Activated CD8-positive, alpha-beta memory T cell treated with anti-CD3 and anti-CD28 coated beads, Interleukin-2, amount 10 ng/mL, durations not matched to agents 7 days and 5 days (primary cell): ENCODE data around the gene SMG6. TPM values are rescaled to one million over a fixed set of nuclear protein-coding genes. Genes with fewer than 3 reads are reported as not detected.

Source experiments
- ATAC-seq: fragments of 150-1000 bp; cut with Tn5 transposase; one replicate; pipeline ENCODE4 v1.10.0; 2021; ENCODE audit warnings: moderate library complexity
- CTCF ChIA-PET: fragments of 350-600 bp; sonication (Branson Sonifier 250); formaldehyde crosslinking; loops from one replicate; lab custom pipeline; 2021; ENCODE audit warnings: antibody characterized with exemption; lab: Charles Lee
- DNase-seq: peaks from one replicate; pipeline ENCODE4 v3.0.0-alpha.2; 2020
- H3K27ac Mint-ChIP-seq: one replicate; pipeline ENCODE4 v1.8.0; 2021; ENCODE audit warnings: mild to moderate bottlenecking, mixed read lengths
- H3K27me3 Mint-ChIP-seq: one replicate; pipeline ENCODE4 v1.8.0; 2021; ENCODE audit warnings: mixed read lengths
- H3K36me3 Mint-ChIP-seq: one replicate; pipeline ENCODE4 v1.8.0; 2021; ENCODE audit warnings: mild to moderate bottlenecking, mixed read lengths
- H3K4me1 Mint-ChIP-seq: one replicate; pipeline ENCODE4 v1.8.0; 2021; ENCODE audit warnings: mixed read lengths
- H3K4me3 Mint-ChIP-seq: one replicate; pipeline ENCODE4 v1.8.0; 2021; ENCODE audit warnings: mild to moderate bottlenecking, moderate library complexity, mixed read lengths
- H3K9me3 Mint-ChIP-seq: one replicate; pipeline ENCODE4 v1.8.0; 2022; ENCODE audit warnings: low read depth, mixed read lengths
- total RNA-seq, 2 experiments: library from RNA; stranded (reverse); gene quantifications; one replicate each; pipeline ENCODE4 v1.2.3, GENCODE V29; 2021

Gene SMG6
- total RNA-seq, 2 experiments from 2014 or later, result 46.7 to 60.9 TPM

DNA sequence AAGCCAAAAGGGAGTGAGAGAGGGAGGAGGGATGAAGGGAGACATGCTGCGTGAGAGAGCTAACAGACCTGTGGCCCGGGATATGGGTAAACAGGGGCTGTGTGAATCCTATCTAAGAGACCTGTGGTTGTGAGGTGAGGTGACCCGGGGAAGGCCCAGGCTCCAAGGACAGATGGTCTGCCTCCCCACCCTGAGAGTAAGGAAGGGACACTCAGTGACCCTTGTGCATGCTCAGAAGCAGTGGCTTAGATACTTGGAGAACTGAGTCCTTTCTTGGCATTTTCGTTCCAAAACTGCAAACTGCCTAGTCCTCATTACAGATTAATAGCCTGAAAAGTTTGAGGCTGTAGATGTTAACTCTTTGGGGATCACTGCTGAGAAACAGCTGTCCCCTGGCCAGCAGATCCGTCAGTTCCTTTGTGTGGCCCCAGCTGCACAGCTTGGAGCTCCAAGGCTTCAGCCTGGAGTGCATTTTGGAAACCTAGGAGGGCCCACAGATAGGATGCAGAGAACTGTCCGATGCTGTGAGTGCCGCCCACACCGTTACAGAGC lies 121.6 kb downstream of the SMG6 start:
- peaks cover 20% of the 10 kb centered on the region for H3K36me3 Mint-ChIP-seq
- H3K4me1 Mint-ChIP-seq, result peaks cover 15% of the 10 kb centered on the region
- no peaks in the 10 kb centered on the region for H3K27me3 Mint-ChIP-seq
- no peaks in the 10 kb centered on the region for H3K9me3 Mint-ChIP-seq
- H3K4me3 Mint-ChIP-seq, result no peak overlapping the region
- H3K27ac Mint-ChIP-seq, result no peak overlapping the region
- CTCF ChIA-PET, result interaction anchor here (1.7 to 2.1 kb wide), 2 partner anchors 63 to 124 kb away, joined by 6 to 7 read pairs; no protein-coding TSS in a partner anchor
- no peak for DNase-seq
- ATAC-seq, result no peak

DNA sequence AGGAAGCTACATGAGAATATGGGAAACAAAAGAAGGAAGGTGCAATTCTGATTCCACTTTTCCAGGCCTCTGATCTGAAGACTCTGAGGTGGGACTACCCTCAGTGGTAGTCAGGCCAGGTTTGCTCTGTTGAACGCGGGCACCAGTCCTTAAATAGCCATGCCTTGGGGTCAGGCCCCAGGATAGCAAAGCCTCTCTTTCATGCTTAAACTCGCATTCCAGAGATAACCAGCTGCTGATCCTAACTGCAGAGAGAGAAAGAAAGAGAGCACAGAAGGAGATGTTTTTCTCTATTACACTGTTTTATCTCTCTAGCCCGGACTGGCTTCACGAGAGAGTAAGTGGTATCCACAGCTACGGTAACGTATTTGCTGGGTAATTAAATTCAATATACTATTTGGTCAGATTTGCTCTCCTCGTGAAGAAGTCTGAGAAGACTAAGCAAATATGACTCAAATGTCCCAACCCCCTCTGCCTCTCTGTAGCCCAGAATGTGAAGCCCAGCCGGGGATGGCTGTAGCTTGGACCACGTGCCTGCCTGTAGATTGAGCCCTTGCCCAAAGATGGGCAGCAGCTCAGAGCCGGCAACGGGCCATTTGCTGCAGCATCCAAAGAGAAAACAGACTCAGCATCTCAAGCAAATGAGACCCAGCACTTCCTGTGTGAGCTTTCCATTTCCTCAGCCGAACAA lies 122.2 kb downstream of the SMG6 start:
- no peaks in the 10 kb centered on the region for H3K27me3 Mint-ChIP-seq
- H3K36me3 Mint-ChIP-seq, result peaks cover 20% of the 10 kb centered on the region
- no peaks in the 10 kb centered on the region for H3K9me3 Mint-ChIP-seq
- CTCF ChIA-PET, result interaction anchor here (1.7 to 2.1 kb wide), 2 partner anchors 64 to 123 kb away, joined by 6 to 7 read pairs; no protein-coding TSS in a partner anchor
- H3K4me3 Mint-ChIP-seq, result no peak overlapping the region
- ATAC-seq, result no peak
- H3K27ac Mint-ChIP-seq, result no peak overlapping the region
- DNase-seq, result no peak
- peaks cover 21% of the 10 kb centered on the region for H3K4me1 Mint-ChIP-seq

DNA sequence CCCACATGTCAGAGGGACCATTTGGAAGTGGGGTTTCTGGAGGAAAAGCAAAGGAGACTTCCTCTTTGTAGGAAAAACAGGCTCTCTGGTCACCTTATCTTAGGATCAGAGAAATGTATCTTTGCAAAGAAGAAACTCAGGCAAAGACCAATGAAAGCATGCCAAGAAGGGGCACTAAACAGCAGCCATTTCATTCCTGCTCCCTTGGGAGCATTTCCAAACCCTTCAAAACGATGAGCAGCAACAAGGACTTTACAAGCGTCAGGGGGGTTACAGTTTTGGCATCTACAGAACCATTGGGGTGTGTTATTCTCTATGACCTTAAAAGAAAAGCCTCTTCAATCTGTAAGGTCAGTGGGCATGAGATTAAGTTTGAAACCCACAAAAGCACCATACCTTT lies 122.8 kb downstream of the SMG6 start:
- DNase-seq (no peak), ATAC-seq (no peak)
- CTCF ChIA-PET, result interaction anchor here (1.7 to 2.1 kb wide), 2 partner anchors 65 to 123 kb away, joined by 6 to 7 read pairs; no protein-coding TSS in a partner anchor
- Mint-ChIP-seq H3K9me3 (no peaks in the 10 kb centered on the region), H3K4me1 (peaks cover 26% of the 10 kb centered on the region), H3K36me3 (peaks cover 18% of the 10 kb centered on the region), H3K27me3 (no peaks in the 10 kb centered on the region), H3K4me3 (no peak overlapping the region), H3K27ac (no peak overlapping the region)

DNA sequence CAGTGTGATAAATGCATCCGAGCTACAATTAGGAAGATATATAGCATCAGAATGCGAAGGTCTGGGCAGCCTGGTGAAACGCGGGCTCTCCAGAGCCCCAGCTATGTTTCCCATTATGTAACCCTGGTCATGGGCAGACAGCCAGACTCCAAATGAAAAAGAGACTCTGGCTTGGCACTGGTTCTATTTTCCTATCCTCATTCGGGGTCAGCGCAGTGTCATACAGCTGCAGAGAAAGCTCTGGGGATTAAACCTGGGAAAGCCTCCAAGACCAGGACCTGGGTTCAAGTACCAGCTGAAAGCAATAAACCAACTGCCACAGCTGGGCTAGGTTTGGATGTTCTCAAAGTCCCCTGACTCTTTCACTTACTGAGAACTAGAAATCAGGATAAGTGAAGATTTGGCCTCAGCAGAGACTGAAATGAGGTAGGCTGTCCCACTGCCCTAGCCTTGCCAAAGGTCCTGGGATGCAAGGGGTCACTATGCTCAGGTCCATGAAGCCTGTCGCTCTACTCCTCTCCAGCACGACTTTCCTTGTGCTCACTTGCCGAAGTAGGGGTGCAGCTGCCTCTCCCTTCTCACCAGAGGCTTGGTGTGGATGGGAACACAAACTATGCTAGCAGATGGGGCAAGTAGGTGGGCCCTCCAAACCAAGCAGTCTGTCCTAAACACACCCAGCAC lies 123.8 kb downstream of the SMG6 start:
- H3K27me3 Mint-ChIP-seq, result no peaks in the 10 kb centered on the region
- peaks cover 19% of the 10 kb centered on the region for H3K36me3 Mint-ChIP-seq
- DNase-seq (no peak), ATAC-seq (no peak)
- no peak overlapping the region for H3K4me3 Mint-ChIP-seq
- CTCF ChIA-PET, result interaction anchor here (0.8 to 1.0 kb wide), 2 partner anchors 14 to 92 kb away, joined by 3 read pairs; no protein-coding TSS in a partner anchor
- H3K9me3 Mint-ChIP-seq, result no peaks in the 10 kb centered on the region
- peaks cover 36% of the 10 kb centered on the region for H3K4me1 Mint-ChIP-seq
- no peak overlapping the region for H3K27ac Mint-ChIP-seq

DNA sequence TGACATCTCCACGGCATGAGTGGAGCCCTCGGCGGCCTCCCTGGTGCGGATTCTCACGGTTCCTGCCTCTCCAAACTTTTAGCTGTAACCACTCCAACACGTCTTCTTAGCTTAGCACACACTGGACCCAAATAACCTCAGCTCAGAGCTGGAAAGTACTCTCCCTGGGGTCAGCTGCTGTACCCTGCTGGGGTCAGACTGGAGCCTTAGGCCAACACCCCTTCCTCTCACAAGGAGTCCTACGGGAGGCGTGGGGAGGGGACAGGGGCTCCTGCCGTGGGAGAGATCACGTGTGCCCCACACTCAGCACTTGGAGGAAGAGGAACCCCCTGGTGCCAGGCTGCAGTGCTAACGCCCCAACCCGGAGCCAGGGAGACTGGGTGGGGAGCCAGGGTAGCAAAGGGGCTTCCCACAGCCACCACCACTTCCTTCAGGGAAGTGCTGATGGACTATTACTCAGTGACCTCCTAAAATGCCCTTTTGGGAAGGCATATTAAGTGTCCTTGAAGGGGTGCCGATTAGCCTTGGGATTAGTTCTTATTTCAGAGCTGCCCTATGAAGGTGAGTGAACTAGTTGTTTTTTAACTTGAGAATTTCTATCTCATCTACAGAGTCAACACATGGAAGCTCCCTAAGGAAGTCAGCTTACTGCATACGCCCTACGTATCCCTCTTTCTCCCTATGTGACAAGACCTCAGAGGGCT lies 124.6 kb downstream of the SMG6 start:
- ATAC-seq (no peak), DNase-seq (no peak)
- Mint-ChIP-seq H3K4me1 (peaks cover 44% of the 10 kb centered on the region), H3K27ac (no peak overlapping the region), H3K36me3 (peaks cover 27% of the 10 kb centered on the region), H3K9me3 (no peaks in the 10 kb centered on the region), H3K27me3 (no peaks in the 10 kb centered on the region), H3K4me3 (no peak overlapping the region)
- CTCF ChIA-PET, result interaction anchor here (0.8 to 1.2 kb wide), 3 partner anchors 13 to 122 kb away, joined by 3 read pairs; no protein-coding TSS in a partner anchor

DNA sequence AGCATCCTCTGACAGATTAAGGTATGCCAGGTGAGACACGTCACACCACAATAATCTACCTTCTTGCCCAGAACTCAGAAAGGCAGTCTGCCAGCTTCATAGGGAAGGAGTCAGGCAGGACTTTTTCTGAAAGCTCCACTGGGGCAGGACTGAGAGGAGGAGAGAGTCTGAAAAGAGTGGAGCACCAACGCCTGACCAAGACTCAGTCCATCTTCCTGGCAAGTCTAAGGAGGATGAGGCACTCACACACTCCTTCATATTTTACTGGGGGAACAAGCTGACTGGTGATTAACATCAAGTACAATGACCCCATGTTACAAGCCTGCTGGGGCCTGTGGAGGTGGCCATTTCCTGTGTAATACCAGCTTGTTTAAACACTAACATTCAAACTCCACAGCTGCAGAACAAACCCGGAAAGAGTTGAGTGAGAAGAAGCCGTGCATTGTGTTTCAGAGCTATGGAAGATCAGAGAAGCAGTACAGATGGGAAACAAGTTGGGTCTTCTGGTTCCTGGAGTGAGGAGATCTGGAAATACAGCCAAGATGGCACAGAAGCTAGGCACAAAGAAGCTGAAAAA lies 126.3 kb downstream of the SMG6 start:
- Mint-ChIP-seq H3K9me3 (no peaks in the 10 kb centered on the region), H3K4me1 (peaks cover 49% of the 10 kb centered on the region), H3K27me3 (no peaks in the 10 kb centered on the region), H3K36me3 (peaks cover 26% of the 10 kb centered on the region), H3K4me3 (no peak overlapping the region), H3K27ac (no peak overlapping the region)
- ATAC-seq, result no peak
- CTCF ChIA-PET, result interaction anchor here (0.6 to 2.6 kb wide), 7 partner anchors 12 to 404 kb away, joined by 3 to 11 read pairs (median 3); partner anchors contain the start of gene HIC1
- no peak for DNase-seq

DNA sequence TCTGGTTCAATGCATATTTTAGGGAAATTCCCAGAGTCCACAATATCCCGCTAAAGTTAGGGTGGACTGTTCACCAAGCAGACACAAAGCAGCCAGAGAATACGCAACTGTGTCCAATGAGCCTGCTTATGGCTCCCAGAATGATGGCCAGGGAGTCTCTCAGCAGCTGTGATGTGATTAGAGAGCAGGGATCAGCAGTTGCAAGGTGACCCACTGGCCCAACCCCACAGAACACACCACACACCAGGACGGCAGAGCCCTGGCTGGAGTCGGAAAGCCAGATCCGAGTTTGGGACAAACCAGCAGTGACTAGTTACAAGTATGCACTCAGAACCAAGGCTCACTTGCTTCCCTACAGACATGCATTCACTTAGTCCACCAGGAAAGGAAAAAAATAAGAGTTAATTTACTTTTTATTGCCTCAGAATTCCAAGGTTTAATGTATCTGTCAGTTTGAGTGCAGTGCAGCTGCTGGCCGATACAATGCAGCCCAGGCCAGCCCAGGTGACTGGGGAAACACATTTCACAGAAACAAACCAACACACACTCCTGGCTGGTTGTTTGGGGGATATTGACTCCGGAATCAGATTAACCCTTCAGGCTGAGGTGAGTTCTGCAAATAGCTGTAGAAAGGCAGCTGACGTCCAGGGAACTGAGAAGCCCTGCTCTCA lies 127.0 kb downstream of the SMG6 start:
- CTCF ChIA-PET, result interaction anchor here (0.6 to 2.6 kb wide), 8 partner anchors 12 to 405 kb away, joined by 3 to 11 read pairs (median 3); partner anchors contain the start of gene HIC1
- H3K4me3 Mint-ChIP-seq, result no peak overlapping the region

DNA sequence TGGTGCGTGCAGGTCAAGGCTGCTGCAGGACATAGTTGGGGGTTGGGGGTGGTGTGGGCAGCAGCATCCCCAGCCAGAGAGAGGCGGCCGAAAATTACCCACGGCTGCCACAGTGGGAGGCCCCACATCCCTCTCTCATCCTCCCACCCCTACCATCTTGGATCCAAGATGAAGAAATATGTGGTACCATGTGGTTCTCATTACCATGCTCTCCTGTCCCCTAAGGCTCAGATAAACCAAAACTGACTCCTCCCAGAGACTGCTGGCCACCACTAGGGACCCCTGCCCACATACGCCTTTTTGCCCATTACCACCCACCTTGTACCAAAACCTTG lies 128.3 kb downstream of the SMG6 start:
- Mint-ChIP-seq H3K27ac (peak overlapping the region; percentile 61), H3K27me3 (no peaks in the 10 kb centered on the region), H3K4me1 (peaks cover 42% of the 10 kb centered on the region), H3K36me3 (peaks cover 26% of the 10 kb centered on the region), H3K9me3 (no peaks in the 10 kb centered on the region), H3K4me3 (no peak overlapping the region)
- CTCF ChIA-PET, result interaction anchor here (0.5 to 1.4 kb wide), 5 partner anchors 9 to 108 kb away, joined by 3 read pairs; no protein-coding TSS in a partner anchor
- DNase-seq (no peak), ATAC-seq (no peak)

More for the DNA sequence above, 127.0 kb downstream of the SMG6 start:
- Mint-ChIP-seq H3K9me3 (no peaks in the 10 kb centered on the region), H3K27me3 (no peaks in the 10 kb centered on the region), H3K36me3 (peaks cover 23% of the 10 kb centered on the region), H3K27ac (no peak overlapping the region), H3K4me1 (peaks cover 46% of the 10 kb centered on the region)
- ATAC-seq, result no peak
- DNase-seq, result no peak

DNA sequence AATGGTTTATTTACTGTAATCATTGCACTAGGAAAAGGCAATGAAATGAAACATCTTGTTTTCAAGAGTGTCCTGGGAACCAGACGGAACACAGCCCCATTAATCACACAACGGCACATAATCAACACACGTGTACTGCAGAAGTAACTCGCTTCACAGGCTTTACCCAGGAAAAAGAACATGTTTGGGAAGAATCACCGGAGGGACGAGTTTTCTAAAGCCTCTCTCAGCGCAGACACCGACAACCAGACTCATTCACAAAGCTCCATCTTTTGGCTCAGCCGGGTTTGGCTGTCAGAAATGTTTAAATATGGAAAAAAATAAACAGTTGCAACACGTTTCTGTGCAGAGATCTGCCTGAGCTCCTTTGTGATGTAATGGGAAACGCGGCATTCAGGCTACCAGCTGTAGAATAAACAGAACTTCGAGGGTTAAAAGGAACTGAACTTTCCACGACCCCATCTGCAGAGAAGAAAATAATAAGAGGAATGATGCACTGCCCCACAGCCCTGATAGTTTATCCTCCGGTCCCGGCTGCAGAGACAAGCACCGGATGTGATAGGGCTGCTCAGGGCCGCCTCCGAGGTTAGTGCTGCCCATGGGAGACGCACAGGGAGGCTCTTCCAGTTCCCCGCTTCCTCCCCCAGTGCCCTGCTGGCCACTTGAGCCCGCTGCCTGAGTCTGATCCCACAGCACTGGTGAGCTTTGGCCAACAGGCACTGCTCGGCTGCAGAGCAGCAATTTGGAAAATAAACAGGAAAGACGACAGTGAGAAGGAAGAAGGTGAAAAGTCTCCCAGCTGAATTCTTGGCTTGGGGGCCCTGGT lies 128.9 kb downstream of the SMG6 start:
- no peak for DNase-seq
- H3K27ac Mint-ChIP-seq, result no peak overlapping the region
- no peak overlapping the region for H3K4me3 Mint-ChIP-seq
- peaks cover 43% of the 10 kb centered on the region for H3K4me1 Mint-ChIP-seq
- no peaks in the 10 kb centered on the region for H3K9me3 Mint-ChIP-seq
- no peaks in the 10 kb centered on the region for H3K27me3 Mint-ChIP-seq
- CTCF ChIA-PET, result interaction anchor here (0.5 to 1.4 kb wide), 4 partner anchors 10 to 80 kb away, joined by 3 read pairs; no protein-coding TSS in a partner anchor
- H3K36me3 Mint-ChIP-seq, result peaks cover 30% of the 10 kb centered on the region
- ATAC-seq, result no peak

DNA sequence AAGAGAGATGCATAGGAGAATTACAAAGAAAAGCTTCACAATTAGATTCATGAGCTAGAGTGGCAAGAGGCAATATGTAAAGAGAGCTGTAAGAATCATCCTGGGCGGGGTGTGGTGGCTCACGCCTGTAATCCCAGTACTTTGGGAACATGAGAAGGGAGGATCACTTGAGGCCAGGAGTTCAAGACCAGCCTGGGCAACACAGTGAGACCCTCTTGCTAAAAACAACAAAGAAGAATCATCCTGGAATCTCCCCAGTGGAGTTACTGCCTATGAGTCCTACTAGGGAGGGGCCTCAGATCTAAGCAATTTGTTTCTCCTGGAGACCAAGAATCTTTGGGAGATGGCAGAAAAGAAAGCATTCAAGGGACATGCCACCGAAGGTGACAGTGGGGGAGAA lies 129.6 kb downstream of the SMG6 start:
- H3K27ac Mint-ChIP-seq, result no peak overlapping the region
- peaks cover 44% of the 10 kb centered on the region for H3K4me1 Mint-ChIP-seq
- no peak overlapping the region for H3K4me3 Mint-ChIP-seq
- H3K27me3 Mint-ChIP-seq, result no peaks in the 10 kb centered on the region
- peaks cover 34% of the 10 kb centered on the region for H3K36me3 Mint-ChIP-seq
- no peaks in the 10 kb centered on the region for H3K9me3 Mint-ChIP-seq
- CTCF ChIA-PET, result interaction anchor here (1.4 kb wide), 1 partner anchor 71 kb away, joined by 3 read pairs; no protein-coding TSS in a partner anchor
- DNase-seq, result no peak
- no peak for ATAC-seq

DNA sequence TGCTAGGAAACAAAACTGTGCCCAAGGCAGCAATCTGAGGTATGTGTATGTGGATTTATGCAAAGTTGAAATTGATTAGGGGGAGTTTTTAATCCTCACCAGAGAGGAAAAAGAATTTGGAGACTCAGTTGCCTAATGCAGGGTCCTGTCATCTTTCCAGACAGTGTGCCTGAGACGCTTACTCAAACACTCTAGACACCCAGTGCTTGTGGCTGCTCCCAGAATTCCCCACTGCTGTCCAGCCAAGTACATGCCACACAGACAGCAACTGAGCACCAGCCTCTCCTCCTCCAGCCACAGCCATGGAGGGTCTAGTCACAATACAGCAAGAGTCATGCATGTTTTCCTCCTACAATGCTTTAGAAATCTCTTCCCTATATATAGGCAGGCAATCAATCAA lies 130.6 kb downstream of the SMG6 start:
- DNase-seq, result no peak
- Mint-ChIP-seq H3K36me3 (peaks cover 34% of the 10 kb centered on the region), H3K27ac (no peak overlapping the region), H3K27me3 (no peaks in the 10 kb centered on the region), H3K9me3 (no peaks in the 10 kb centered on the region), H3K4me3 (no peak overlapping the region), H3K4me1 (peaks cover 44% of the 10 kb centered on the region)
- CTCF ChIA-PET, result interaction anchor here (0.6 kb wide), 1 partner anchor 982 kb away, joined by 3 read pairs; no protein-coding TSS in a partner anchor
- ATAC-seq, result no peak
